ENCODE data around the gene CDCA5. TPM values are rescaled to one million over a fixed set of nuclear protein-coding genes. Genes with fewer than 3 reads are reported as not detected.

Gene CDCA5
- total RNA-seq, 1 experiment from 2014 or later, result 94.8 TPM

DNA sequence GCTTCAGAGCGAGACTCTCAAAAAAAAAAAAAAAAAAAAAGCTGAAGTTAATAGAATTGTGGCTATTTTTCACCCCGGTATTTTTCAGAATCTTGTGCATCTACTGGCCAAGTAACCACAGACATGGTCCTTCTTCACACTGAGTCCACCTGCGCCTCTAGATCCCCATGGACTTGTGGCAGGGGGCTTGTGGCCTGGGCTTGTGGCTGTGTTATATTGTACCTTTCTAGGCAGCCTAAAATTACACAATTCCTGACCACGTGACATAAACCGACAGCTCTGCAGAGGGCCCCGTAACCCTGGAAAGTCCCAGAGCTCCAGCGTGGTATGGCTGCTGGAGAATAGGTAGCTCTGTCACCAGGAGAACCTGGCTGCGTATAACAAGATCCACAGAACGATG is 14.6 kb downstream of the CDCA5 start:
- Histone ChIP-seq H3T11ph (ENCODE audit: low read length) (no peak overlapping the region), H3K56ac (ENCODE audit: insufficient read length, low read depth, low read length) (no peak overlapping the region), H3K18ac (ENCODE audit: insufficient read length, low read depth, low read length) (no peak overlapping the region), H4K5ac (ENCODE audit: insufficient read length, low read depth, low read length) (no peak overlapping the region), H3K14ac (ENCODE audit: insufficient read depth, low read length) (no peak overlapping the region), H4K91ac (ENCODE audit: insufficient read length, low read depth, low read length) (no peak overlapping the region), H3K9me3 (ENCODE audit: control insufficient read depth, low read depth, low read length) (no peaks in the 10 kb centered on the region), H2AFZ (ENCODE audit: low read length) (no peak overlapping the region), H2BK20ac (ENCODE audit: low read depth, low read length, poor library complexity, severe bottlenecking) (no peak overlapping the region), H3K23me2 (ENCODE audit: insufficient read length, low read depth, low read length, poor library complexity, severe bottlenecking) (no peaks in the 10 kb centered on the region), H3K79me1 (ENCODE audit: insufficient read depth, low read depth, low read length, poor library complexity, severe bottlenecking) (no peaks in the 10 kb centered on the region), H2BK5ac (ENCODE audit: insufficient read length, low read length) (no peak overlapping the region), H2BK15ac (ENCODE audit: low read depth, low read length) (no peak overlapping the region), H3K4me2 (ENCODE audit: insufficient read depth, insufficient read length, low read length) (no peak overlapping the region), H4K8ac (replicated peaks; ENCODE audit: insufficient read length, low read depth, low read length) (no peak overlapping the region), H3K27ac (ENCODE audit: insufficient read length, low read depth, low read length) (no peak overlapping the region), H2BK120ac (ENCODE audit: low read depth, low read length, poor library complexity, severe bottlenecking) (no peak overlapping the region), H3K79me2 (ENCODE audit: insufficient read depth, low read length) (no peaks in the 10 kb centered on the region), H3K4ac (ENCODE audit: low read depth, low read length) (no peak overlapping the region), H2AK5ac (ENCODE audit: insufficient read length, low read length) (no peak overlapping the region), H3K4me1 (ENCODE audit: insufficient read depth, low read length) (peaks cover 6% of the 10 kb centered on the region; the same call in 1 of the 2 replicates), H3K27me3 (ENCODE audit: insufficient read depth, low read length) (no peaks in the 10 kb centered on the region), H3K9ac (ENCODE audit: extremely low read depth, insufficient read length, low read length) (no peak overlapping the region), H3K23ac (ENCODE audit: insufficient read length, low read depth, low read length) (no peak overlapping the region), H2BK12ac (ENCODE audit: insufficient read length, low read depth, low read length) (no peak overlapping the region), H4K20me1 (ENCODE audit: control insufficient read depth, insufficient read depth, insufficient read length) (no peaks in the 10 kb centered on the region)
- no peak for DNase-seq
- no peaks in the 10 kb centered on the region for H3K9me3 Mint-ChIP-seq
- peaks cover 21 to 31% of the 10 kb centered on the region in 2 experiments for H3K4me1 Mint-ChIP-seq
- no peaks in the 10 kb centered on the region for H3K36me3 Mint-ChIP-seq (ENCODE audit: insufficient read depth in 1 of 3, low read depth in 3 of 3)
- no peaks in the 10 kb centered on the region for H3K27me3 Mint-ChIP-seq (ENCODE audit: low read depth)
- H3K27ac Mint-ChIP-seq, result no peak overlapping the region
- WGBS (ENCODE audit: extremely low coverage, insufficient read length, low lambda C conversion rate), result no CpG with 5 or more reads among the region's 9 CpGs
- H3K4me3 Mint-ChIP-seq, result no peak overlapping the region
- TF ChIP-seq, protein P1, sequence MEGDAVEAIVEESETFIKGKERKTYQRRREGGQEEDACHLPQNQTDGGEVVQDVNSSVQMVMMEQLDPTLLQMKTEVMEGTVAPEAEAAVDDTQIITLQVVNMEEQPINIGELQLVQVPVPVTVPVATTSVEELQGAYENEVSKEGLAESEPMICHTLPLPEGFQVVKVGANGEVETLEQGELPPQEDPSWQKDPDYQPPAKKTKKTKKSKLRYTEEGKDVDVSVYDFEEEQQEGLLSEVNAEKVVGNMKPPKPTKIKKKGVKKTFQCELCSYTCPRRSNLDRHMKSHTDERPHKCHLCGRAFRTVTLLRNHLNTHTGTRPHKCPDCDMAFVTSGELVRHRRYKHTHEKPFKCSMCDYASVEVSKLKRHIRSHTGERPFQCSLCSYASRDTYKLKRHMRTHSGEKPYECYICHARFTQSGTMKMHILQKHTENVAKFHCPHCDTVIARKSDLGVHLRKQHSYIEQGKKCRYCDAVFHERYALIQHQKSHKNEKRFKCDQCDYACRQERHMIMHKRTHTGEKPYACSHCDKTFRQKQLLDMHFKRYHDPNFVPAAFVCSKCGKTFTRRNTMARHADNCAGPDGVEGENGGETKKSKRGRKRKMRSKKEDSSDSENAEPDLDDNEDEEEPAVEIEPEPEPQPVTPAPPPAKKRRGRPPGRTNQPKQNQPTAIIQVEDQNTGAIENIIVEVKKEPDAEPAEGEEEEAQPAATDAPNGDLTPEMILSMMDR (conservative IDR thresholded peaks at IDR 0.05), result no peak

Data from H9 (cell line).